Gastrocnemius medialis (tissue), 4 donors: ENCODE results near the gene ACSS2. TPM values are rescaled to one million over a fixed set of nuclear protein-coding genes. Genes with fewer than 3 reads are reported as not detected.

Experiments used
- ATAC-seq, 2 donors: fragments of 150-250 bp; one replicate each; pipeline ENCODE4 v1.9.1; 2016
- DNase-seq, 2 donors: peaks; one replicate each; pipeline ENCODE4 v3.0.0-alpha.2; 2019
- H3K27ac ChIP-seq, 4 donors: fragments of 200-600 bp; sonication (generic); 1 replicate in 1 of 4; 2 replicates in 3 of 4; pipeline ENCODE4 v1.5.1; 2016 to 2018; ENCODE audit warnings: mild to moderate bottlenecking in 2 of 4, moderate library complexity in 1 of 4
- H3K27me3 ChIP-seq, 3 donors: fragments of 200-600 bp; sonication (generic) in 2 of 3; 1 replicate in 1 of 3; 2 replicates in 2 of 3; pipeline versions ENCODE4 v1.5.1 to v1.6.0; 2016 to 2019; ENCODE audit warnings: mild to moderate bottlenecking in 1 of 3, moderate library complexity in 1 of 3
- H3K36me3 ChIP-seq, 2 donors: fragments of 200-600 bp; sonication (generic) in 1 of 2; one replicate each; pipeline ENCODE4 v1.5.1; 2017 to 2018
- H3K4me1 ChIP-seq, 2 donors: fragments of 200-600 bp; sonication (generic) in 1 of 2; one replicate each; pipeline ENCODE4 v1.5.1; 2016 to 2017; ENCODE audit warnings: mild to moderate bottlenecking in 2 of 2
- H3K4me3 ChIP-seq, 4 donors: fragments of 200-600 bp; sonication (generic) in 3 of 4; 1 replicate in 1 of 4; 2 replicates in 3 of 4; pipeline ENCODE4 v1.5.1; 2016 to 2019; ENCODE audit warnings: mild to moderate bottlenecking in 2 of 4
- H3K9me3 ChIP-seq, 3 donors: fragments of 200-600 bp; sonication (generic) in 2 of 3; 1 replicate in 1 of 3; 2 replicates in 2 of 3; pipeline ENCODE4 v1.5.1; 2016 to 2019
- CTCF ChIP-seq, 5 experiments: fragments of 450-650 bp in 3 of 5; fragments of 200-600 bp in 2 of 5; sonication (generic) in 2 of 5; IDR thresholded peaks in 4 of 5; conservative IDR thresholded peaks in 1 of 5; 1 replicate in 4 of 5; 2 replicates in 1 of 5; pipeline ENCODE4 v1.5.1; 2016 to 2019; ENCODE audit warnings: antibody characterized with exemption in 5 of 5, mild to moderate bottlenecking in 3 of 5, moderate library complexity in 3 of 5
- POLR2A ChIP-seq, 2 donors: fragments of 450-650 bp; IDR thresholded peaks; one replicate each; pipeline ENCODE4 v1.6.1; 2017; ENCODE audit warnings: antibody characterized with exemption in 2 of 2, mild to moderate bottlenecking in 2 of 2, moderate library complexity in 2 of 2
- in situ Hi-C, 4 donors: fragments of 200-750 bp; cut with MboI; loops; one replicate each; pipeline versions ENCODE4 v1.15.0 to v1.8.0; 2017; ENCODE audit warnings: low sequenced_read_pairs in 4 of 4
- intact Hi-C: fragments of 100-400 bp; cut with DNase I; formaldehyde crosslinking; loops from one replicate; pipeline ENCODE4 v1.15.1; 2023; ENCODE audit warnings: low total_unique reads
- total RNA-seq, 4 donors: library from RNA; depleted of rRNA; stranded (reverse); fragments of >200 nt; gene quantifications; one replicate each; pipeline versions ENCODE4 v1.1.0 to v1.2.3, GENCODE V29; 2016

Gene ACSS2
- total RNA-seq, 4 donors from 2014 or later: 70.5 to 94.7 (median 88.1) TPM

DNA sequence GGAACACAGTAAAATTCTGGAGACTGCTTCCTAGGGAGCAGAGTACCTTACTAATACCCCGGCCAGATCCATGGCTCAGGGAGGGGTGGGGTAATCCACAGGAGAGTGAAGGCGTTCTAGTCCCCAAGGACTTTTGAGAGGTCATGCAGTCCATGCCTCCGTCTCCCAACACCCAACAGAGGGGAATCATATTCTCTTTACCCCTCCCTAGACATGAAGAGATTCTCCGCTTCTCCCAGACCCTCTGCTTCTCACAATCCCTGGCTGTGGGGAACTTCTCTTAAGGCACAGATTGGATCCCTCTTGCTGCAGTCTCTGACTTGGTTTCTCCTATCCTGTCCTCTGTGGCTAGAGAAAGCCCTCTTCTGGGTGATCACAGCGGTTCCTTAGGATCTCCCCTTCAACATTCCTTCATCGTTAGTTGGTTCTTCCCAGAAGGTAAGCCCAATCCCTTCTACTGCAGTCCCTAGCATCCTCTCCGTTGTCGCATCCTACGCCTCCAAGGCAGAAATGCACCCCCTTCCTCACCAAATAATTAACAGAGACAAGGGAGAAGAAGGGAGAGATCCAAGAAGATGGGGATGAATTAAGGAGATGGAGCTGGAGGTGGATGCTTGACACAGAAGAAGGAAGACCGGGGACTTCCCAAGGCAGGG is 4.3 kb upstream of the ACSS2 start:
- no peak for TF ChIP-seq POLR2A (IDR thresholded peaks at IDR 0.05)
- TF ChIP-seq CTCF (IDR thresholded peaks at IDR 0.05 in 4 of 5, conservative IDR thresholded peaks at IDR 0.05 in 1 of 5): no peak
- H3K4me3 ChIP-seq: peak overlapping the region; percentile 76 to 87 (median 84)
- intact Hi-C loops (loop anchor here (2.0 to 5.0 kb wide), 3 partner anchors 47 to 275 kb away; partner anchors contain the start of genes EDEM2 and NCOA6), in situ Hi-C loops (loop anchor here (5.0 to 25.0 kb wide), 5 partner anchors 85 to 223 kb away; partner anchors contain the start of genes TRPC4AP (in 4 of the 4), GSS (in 3 of the 4) and MYH7B (in 3 of the 4))
- H3K36me3 ChIP-seq: no peaks in the 10 kb centered on the region
- no peaks in the 10 kb centered on the region for H3K27me3 ChIP-seq
- peak overlapping the region; percentile 86 to 97 (median 92) for H3K27ac ChIP-seq
- peaks cover 44 to 46% of the 10 kb centered on the region in 2 donors for H3K4me1 ChIP-seq
- H3K9me3 ChIP-seq: no peaks in the 10 kb centered on the region
- ATAC-seq (no peak), DNase-seq (peak in 1 of 2 donors; percentile 33)

DNA sequence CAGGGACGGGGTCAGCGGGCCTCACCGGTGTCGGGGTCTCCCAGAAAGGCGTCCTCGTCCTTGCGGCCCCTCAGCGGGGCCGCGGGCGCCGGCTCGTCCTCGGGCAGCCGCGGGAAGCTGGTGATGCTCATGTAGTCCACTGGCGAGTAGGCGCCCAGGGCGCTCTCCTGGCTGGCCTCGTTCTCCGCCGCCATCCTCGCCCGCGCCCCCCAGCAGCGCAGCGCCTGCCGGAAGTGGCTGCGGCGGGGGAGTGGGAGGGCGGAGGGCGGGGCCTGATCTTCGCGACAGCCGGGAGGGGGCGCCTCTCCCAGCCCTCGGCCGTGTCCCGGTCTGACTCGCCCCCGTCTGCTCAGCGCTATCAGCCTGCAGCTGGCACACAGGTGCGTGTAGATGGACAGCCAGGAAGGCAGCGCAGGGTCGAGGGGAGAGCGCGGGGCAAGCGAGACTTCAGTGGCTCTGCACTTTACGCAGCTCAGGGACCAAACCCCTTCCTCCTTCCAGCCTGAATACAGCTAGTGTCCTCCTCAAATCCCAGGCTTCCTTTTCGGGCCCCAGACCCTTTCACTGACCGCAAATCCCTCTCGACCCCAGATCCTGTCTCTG is 3.7 kb upstream of the ACSS2 start, which contains the start of gene GGT7:
TSS of gene GGT7 (minus strand) at position 235 of the 603 bp plus-strand sequence. CDS start at position 194, 41 bp downstream.
- in situ Hi-C loops: loop anchor here (5.0 to 25.0 kb wide), 5 partner anchors 85 to 222 kb away; partner anchors contain the start of genes TRPC4AP (in 4 of the 4), GSS (in 3 of the 4) and MYH7B (in 3 of the 4)
- Histone ChIP-seq H3K4me3 (peak within 1 kb of the TSS; percentile 76 to 87 (median 84)), H3K27ac (peak within 1 kb of the TSS; percentile 86 to 97 (median 92)), H3K4me1 (peaks cover 46 to 51% of the 10 kb centered on the region in 2 donors), H3K9me3 (no peaks in the 10 kb centered on the region), H3K27me3 (no peaks in the 10 kb centered on the region), H3K36me3 (no peaks in the 10 kb centered on the region)
- TF ChIP-seq POLR2A (IDR thresholded peaks at IDR 0.05) (peak; percentile 52 to 83), CTCF (IDR thresholded peaks at IDR 0.05 in 4 of 5, conservative IDR thresholded peaks at IDR 0.05 in 1 of 5) (peak; percentile 22 to 83 (median 77))
- ATAC-seq (peak; percentile 20 to 42), DNase-seq (peak; percentile 75 to 85)
- intact Hi-C loops: loop anchor here (2.0 to 5.0 kb wide), 3 partner anchors 48 to 275 kb away; partner anchors contain the start of genes EDEM2 and NCOA6

DNA sequence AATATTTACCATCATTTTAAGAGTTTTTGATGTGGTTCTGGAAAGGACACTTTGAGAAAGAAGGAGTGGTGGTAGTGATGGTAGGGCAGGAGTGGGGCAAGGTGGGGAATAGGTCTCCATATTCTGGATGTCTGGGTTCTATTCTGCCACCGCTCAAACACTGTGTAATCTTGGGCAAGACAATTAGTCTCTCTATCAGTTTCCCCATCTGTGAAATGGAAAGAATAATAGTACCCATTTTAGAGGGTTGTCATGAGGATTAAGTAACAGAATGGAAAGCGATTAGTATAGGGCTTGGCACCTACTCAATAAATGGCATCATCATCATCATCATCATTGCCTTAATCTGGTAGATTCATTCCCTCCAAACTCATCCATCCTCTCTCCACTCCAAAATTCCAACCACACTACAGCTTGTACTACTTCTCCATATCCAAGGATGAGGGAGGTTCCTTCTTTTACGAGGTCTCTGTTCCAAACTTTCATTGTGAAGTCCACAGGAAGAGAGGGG is 2.8 kb upstream of the ACSS2 start:
- ATAC-seq (no peak), DNase-seq (no peak)
- no peak overlapping the region for H3K4me3 ChIP-seq
- in situ Hi-C loops (loop anchor here (5.0 to 25.0 kb wide), 5 partner anchors 84 to 221 kb away; partner anchors contain the start of genes TRPC4AP (in 4 of the 4), GSS (in 3 of the 4) and MYH7B (in 3 of the 4)), intact Hi-C loops (loop anchor here (1.0 to 5.0 kb wide), 5 partner anchors 49 to 274 kb away; partner anchors contain the start of genes EDEM2, NCOA6 and TRPC4AP)
- H3K9me3 ChIP-seq: no peaks in the 10 kb centered on the region
- TF ChIP-seq CTCF (IDR thresholded peaks at IDR 0.05 in 4 of 5, conservative IDR thresholded peaks at IDR 0.05 in 1 of 5) (no peak), POLR2A (IDR thresholded peaks at IDR 0.05) (no peak)
- no peaks in the 10 kb centered on the region for H3K36me3 ChIP-seq
- H3K4me1 ChIP-seq: peaks cover 54 to 57% of the 10 kb centered on the region in 2 donors
- peak overlapping the region; percentile 86 to 97 (median 92) for H3K27ac ChIP-seq
- no peaks in the 10 kb centered on the region for H3K27me3 ChIP-seq

DNA sequence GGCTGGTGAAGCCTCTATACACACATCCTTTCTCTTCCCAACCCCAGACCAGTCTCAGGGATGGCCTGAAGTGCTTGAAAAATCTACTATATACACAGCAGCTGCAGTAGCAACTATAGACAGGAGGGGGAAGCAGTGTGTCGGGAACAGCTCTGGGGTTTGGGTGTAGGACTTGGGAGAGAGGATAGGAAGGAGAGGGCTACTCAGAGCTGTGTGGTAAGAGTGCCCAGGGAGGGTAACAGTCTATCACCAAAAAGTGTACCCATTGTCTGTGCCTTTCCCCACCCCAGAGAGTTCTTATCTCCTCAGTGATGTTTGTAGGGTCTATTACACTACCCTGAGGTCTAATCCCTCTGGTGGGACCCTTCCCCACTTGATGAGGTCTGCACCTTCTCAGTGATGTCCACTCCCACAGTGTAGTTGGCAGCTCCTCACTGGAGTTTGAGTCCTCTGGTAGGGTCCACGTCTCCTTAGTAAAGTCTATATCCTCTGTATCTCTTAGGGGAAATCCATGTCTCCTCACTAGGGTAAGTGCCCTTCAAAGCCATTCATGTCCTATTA is 2.2 kb upstream of the ACSS2 start:
- Histone ChIP-seq H3K36me3 (no peaks in the 10 kb centered on the region), H3K27ac (peak overlapping the region; percentile 87 to 97 (median 96)), H3K4me3 (no peak overlapping the region), H3K9me3 (no peaks in the 10 kb centered on the region), H3K27me3 (no peaks in the 10 kb centered on the region), H3K4me1 (peaks cover 50 to 59% of the 10 kb centered on the region in 2 donors)
- peak; percentile 54 to 60 for ATAC-seq
- peak; percentile 81 to 97 (median 93) for TF ChIP-seq CTCF (IDR thresholded peaks at IDR 0.05 in 4 of 5, conservative IDR thresholded peaks at IDR 0.05 in 1 of 5)
- TF ChIP-seq POLR2A (IDR thresholded peaks at IDR 0.05): no peak
- DNase-seq: peak; percentile 74 to 88
- intact Hi-C loops (loop anchor here (1.0 to 5.0 kb wide), 4 partner anchors 48 to 273 kb away; partner anchors contain the start of genes EDEM2 and TRPC4AP), in situ Hi-C loops (loop anchor here (5.0 to 25.0 kb wide), 5 partner anchors 83 to 221 kb away; partner anchors contain the start of genes TRPC4AP (in 4 of the 4), GSS (in 3 of the 4) and MYH7B (in 3 of the 4))
